ENCODE measurements around the gene MFN2. TPM values are rescaled to one million over a fixed set of nuclear protein-coding genes. Genes with fewer than 3 reads are reported as not detected.
A peak's percentile ranks its signal among the peaks of the same experiment; 100 is the strongest.

The MFN2 gene
- total and polyA plus RNA-seq, 9 of the 15 experiments (the other 6 are each of a cell fraction or from before 2014, with no cell fraction given), result 10.5 to 158 (median 87.1) TPM

DNA sequence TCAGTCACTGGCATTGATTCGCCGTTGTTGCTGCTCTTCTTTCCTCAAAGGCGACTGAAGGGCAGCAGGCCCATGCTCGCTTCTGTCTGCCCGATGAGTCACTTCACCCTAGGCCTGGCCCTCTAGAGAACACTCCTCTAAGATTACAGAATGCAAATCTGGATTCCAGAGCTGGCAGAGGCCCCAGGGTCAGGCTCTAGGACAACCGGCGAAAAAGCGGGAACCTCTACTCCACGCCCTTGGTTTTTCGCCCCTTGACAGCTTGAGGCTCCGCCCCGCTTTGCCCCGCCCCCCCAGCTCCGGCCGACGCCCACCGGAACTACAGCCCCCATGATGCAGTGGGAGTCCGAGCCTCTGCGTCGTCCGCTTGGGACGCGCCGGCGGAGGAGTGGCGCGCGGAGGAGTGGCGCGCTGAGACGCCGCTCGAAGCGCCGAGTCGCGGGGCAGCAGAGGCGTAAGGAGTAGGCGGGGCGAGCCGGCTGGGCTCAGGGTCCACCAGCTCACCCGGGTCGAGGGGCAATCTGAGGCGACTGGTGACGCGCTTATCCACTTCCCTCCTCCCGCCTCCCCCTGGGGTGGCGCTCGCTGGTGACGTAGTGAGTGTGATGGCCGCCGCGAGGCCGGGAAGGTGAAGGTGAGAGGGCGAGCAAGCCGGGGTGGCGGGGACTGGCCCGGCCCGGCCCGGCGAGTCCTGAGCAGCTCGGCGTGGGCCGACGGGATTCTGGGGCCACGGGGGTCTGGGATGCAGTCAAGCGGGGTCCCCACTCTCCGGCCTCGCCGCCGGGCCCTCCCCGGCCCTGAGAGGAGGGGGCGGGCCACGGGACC is at the start of gene MFN2 (continued):
- no peak for TF ChIP-seq RUNX1 (IDR thresholded peaks at IDR 0.05; ENCODE audit: low read depth)
- no peak for TF ChIP-seq MXD1 (CRISPR knock-in tag; IDR thresholded peaks at IDR 0.05; ENCODE audit: borderline replicate concordance, poor library complexity, severe bottlenecking)
- TF ChIP-seq THRAP3 (IDR thresholded peaks at IDR 0.05; ENCODE audit: borderline replicate concordance), result no peak
- no peak for TF ChIP-seq CREBBP (IDR thresholded peaks at IDR 0.05; ENCODE audit: low read depth, low read length)
- TF ChIP-seq PRMT5 (CRISPR knock-in tag; IDR thresholded peaks at IDR 0.05), result no peak
- TF ChIP-seq LCOR (CRISPR knock-in tag; IDR thresholded peaks at IDR 0.05), result peak; percentile 72
- TF ChIP-seq XRCC3 (IDR thresholded peaks at IDR 0.05), result no peak
- no peak for TF ChIP-seq NCOA4 (IDR thresholded peaks at IDR 0.05; ENCODE audit: partially characterized antibody)
- no peak for TF ChIP-seq RBM39 (optimal IDR thresholded peaks at IDR 0.05; ENCODE audit: low read depth, low read length)
- TF ChIP-seq SRF (CRISPR knock-in tag; IDR thresholded peaks at IDR 0.05), result peak in 1 of 2 experiments; percentile 72; a peak in 2 of 4 replicates
- no peak for TF ChIP-seq REST (IDR thresholded peaks at IDR 0.05; ENCODE audit: borderline replicate concordance)
- TF ChIP-seq REST (CRISPR knock-in tag; IDR thresholded peaks at IDR 0.05; ENCODE audit: low read depth), result 0 out of 2 replicates have a peak, but pooled peaks have one; percentile 72
- no peak for TF ChIP-seq NFXL1 (CRISPR knock-in tag; IDR thresholded peaks at IDR 0.05)
- TF ChIP-seq KDM4B (IDR thresholded peaks at IDR 0.05; ENCODE audit: borderline replicate concordance in 2 of 2, low read depth in 1 of 2), result peak in 1 of 2 experiments; percentile 89; a peak in 1 of 4 replicates
- TF ChIP-seq SMARCB1 (IDR thresholded peaks at IDR 0.05; ENCODE audit: insufficient read length, low read depth), result no peak
- TF ChIP-seq ILK (tag; IDR thresholded peaks at IDR 0.05; ENCODE audit: borderline replicate concordance, low read depth), result no peak
- no peak for TF ChIP-seq ASH1L (IDR thresholded peaks at IDR 0.05; ENCODE audit: borderline replicate concordance, low read depth, partially characterized antibody)
- no peak for TF ChIP-seq BACH1 (tag; IDR thresholded peaks at IDR 0.05)
- TF ChIP-seq POLR2A (conservative IDR thresholded peaks at IDR 0.05), result peak; percentile 95
